Measurements from ENCODE around the gene LUZP2.

DNA sequence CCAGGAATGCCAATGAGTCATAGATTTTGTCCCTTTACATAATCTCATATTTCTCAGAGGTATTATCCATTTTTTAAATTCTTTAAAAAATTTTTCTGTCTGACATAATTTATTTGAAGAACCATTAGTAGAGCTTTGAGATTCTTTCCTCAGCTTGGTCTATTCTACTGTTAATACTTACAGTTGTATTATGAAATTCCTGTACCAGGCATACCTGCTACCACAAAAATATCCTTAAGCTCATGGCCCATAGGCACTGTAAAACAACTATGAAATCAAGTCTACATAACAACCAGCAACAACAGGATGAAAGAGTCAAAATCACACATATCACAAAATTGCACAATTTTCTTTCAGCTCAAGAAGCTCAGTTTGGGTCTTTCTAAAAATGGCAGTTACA lies 541.3 kb downstream of the LUZP2 start:
- TF ChIP-seq, protein P1, sequence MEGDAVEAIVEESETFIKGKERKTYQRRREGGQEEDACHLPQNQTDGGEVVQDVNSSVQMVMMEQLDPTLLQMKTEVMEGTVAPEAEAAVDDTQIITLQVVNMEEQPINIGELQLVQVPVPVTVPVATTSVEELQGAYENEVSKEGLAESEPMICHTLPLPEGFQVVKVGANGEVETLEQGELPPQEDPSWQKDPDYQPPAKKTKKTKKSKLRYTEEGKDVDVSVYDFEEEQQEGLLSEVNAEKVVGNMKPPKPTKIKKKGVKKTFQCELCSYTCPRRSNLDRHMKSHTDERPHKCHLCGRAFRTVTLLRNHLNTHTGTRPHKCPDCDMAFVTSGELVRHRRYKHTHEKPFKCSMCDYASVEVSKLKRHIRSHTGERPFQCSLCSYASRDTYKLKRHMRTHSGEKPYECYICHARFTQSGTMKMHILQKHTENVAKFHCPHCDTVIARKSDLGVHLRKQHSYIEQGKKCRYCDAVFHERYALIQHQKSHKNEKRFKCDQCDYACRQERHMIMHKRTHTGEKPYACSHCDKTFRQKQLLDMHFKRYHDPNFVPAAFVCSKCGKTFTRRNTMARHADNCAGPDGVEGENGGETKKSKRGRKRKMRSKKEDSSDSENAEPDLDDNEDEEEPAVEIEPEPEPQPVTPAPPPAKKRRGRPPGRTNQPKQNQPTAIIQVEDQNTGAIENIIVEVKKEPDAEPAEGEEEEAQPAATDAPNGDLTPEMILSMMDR (IDR thresholded peaks at IDR 0.05 in 8 of 11, conservative IDR thresholded peaks at IDR 0.05 in 3 of 11) = no peak
- TF ChIP-seq POLR2A (IDR thresholded peaks at IDR 0.05) (no peak), POLR2AphosphoS5 (IDR thresholded peaks at IDR 0.05) (no peak)
